ENCODE measurements around the gene COL4A5. TPM values are rescaled to one million over a fixed set of nuclear protein-coding genes. Genes with fewer than 3 reads are reported as not detected.
"Not testable (repeated sequence)": the region's sequence is repeated elsewhere in the genome, so short reads cannot be mapped to it uniquely, and the experiment has no call there.

Gene COL4A5
- total and polyA plus RNA-seq, 12 donors: 5.1 to 13.5 (median 10.8) TPM

DNA sequence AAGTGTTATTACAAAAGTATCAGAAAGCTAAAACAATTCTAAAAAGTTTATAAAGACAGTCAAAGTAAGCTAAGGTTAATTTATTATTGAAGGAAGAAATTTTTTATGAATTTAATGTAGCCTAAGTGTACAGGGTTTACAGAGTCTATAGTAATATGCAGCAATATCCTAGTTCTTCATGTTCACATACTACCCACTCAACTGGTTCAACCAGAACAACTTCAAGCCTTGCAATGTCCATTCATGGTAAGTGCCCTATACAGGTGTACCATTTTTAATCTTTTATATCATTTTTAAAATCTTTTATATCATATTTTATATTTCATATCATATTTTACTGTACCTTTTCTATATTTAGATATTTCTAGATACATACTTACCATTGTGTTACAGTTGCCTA, 34.3 kb downstream of the COL4A5 start:
- DNase-seq (no peak), ATAC-seq (no peak)
- Histone ChIP-seq H3K9me3 (peaks cover 0 to 20% (median 0%) of the 10 kb centered on the region in 11 donors), H3K36me3 (no peaks in the 10 kb centered on the region), H3K27ac (no peak overlapping the region), H3K27me3 (no peaks in the 10 kb centered on the region), H3K4me1 (no peaks in the 10 kb centered on the region), H3K4me3 (no peak overlapping the region)
- TF ChIP-seq, protein P1, sequence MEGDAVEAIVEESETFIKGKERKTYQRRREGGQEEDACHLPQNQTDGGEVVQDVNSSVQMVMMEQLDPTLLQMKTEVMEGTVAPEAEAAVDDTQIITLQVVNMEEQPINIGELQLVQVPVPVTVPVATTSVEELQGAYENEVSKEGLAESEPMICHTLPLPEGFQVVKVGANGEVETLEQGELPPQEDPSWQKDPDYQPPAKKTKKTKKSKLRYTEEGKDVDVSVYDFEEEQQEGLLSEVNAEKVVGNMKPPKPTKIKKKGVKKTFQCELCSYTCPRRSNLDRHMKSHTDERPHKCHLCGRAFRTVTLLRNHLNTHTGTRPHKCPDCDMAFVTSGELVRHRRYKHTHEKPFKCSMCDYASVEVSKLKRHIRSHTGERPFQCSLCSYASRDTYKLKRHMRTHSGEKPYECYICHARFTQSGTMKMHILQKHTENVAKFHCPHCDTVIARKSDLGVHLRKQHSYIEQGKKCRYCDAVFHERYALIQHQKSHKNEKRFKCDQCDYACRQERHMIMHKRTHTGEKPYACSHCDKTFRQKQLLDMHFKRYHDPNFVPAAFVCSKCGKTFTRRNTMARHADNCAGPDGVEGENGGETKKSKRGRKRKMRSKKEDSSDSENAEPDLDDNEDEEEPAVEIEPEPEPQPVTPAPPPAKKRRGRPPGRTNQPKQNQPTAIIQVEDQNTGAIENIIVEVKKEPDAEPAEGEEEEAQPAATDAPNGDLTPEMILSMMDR (IDR thresholded peaks at IDR 0.05): no peak
- intact Hi-C loops (cut with DNase I): no loop called here

DNA sequence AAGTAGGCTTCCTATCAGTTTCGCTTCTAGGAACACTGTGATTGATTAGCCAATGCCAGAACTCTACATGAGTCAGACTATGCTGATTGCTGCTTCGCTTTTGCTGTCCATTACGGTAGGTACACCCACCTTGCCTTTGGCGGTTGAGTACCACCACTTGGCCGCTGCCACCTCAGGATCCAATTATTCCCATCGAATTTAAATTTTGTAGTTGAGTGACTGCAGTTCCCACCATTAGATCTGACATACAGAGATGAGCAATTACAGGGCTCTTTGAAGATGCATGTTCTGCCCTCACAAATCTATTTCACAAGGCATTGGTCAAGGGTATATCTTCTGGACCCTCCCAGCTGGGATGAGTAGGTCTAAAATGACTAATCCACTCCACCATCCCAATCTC, 41.9 kb downstream of the COL4A5 start:
- H3K4me1 ChIP-seq; H3K27ac ChIP-seq; H3K4me3 ChIP-seq; H3K36me3 ChIP-seq; DNase-seq; ATAC-seq; intact Hi-C loops (cut with DNase I); H3K27me3 ChIP-seq: not testable (repeated sequence)
- peaks cover 0 to 13% (median 0%) of the 10 kb centered on the region in 11 donors for H3K9me3 ChIP-seq
- WGBS, 2 donors: 95 to 98% methylated on average over 6 of the region's 6 CpGs

DNA sequence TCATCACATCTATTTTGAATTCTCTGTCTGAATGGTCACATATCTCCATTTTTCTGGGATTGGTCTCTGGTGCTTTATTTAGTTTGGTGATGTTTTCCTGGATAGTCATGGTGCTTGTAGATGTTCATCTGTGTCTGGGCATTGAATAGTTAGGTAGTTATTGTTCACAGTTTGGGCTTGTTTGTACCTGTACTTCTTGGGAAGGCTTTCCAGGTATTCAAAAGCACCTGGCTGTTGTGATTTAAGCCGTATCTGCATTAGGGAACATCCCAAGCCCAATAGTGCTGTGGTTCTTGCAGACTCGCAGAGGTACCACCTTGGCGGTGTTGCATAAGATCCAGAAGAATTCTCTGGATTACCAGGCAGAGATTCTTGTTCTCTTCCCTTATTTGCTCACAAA, 44.6 kb downstream of the COL4A5 start:
- peaks cover 0 to 13% (median 0%) of the 10 kb centered on the region in 11 donors for H3K9me3 ChIP-seq
- no peak overlapping the region for H3K4me3 ChIP-seq
- H3K36me3 ChIP-seq: no peaks in the 10 kb centered on the region
- no peaks in the 10 kb centered on the region for H3K4me1 ChIP-seq
- no peaks in the 10 kb centered on the region for H3K27me3 ChIP-seq
- 94 to 98% methylated on average over 3 of the region's 3 CpGs for WGBS, 2 donors
- TF ChIP-seq, protein P1 (IDR thresholded peaks at IDR 0.05): no peak
- DNase-seq (no peak), ATAC-seq (no peak)
- no peak overlapping the region for H3K27ac ChIP-seq
- intact Hi-C loops (cut with DNase I): no loop called here

DNA sequence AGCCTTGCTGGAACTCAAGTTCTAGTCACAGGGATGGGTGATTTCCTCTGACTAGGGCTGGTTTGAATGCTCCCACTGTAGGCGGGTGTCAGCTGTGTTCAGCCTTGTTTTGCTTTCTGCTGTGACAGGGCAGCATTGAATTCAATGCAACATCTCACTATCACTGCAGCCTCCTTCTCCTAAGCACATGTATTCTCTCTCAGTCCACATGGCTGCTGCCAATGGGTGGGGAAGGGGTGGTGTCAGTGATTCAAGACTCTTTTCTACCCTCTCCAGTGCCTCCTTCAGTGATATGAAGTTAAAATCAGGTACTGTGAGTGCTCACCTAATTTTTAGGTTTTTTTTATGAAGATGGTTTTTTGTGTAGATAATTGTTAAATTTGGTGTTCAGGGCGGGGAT, 46.3 kb downstream of the COL4A5 start:
- TF ChIP-seq, protein P1 (IDR thresholded peaks at IDR 0.05): no peak
- ATAC-seq (no peak), DNase-seq (no peak)
- H3K27ac ChIP-seq: no peak overlapping the region
- H3K4me1 ChIP-seq: no peaks in the 10 kb centered on the region
- intact Hi-C loops (cut with DNase I): no loop called here
- H3K4me3 ChIP-seq: no peak overlapping the region
- no peaks in the 10 kb centered on the region for H3K36me3 ChIP-seq
- 92 to 97% methylated on average over 2 of the region's 2 CpGs for WGBS, 2 donors
- H3K9me3 ChIP-seq: peaks cover 0 to 13% (median 0%) of the 10 kb centered on the region in 11 donors
- H3K27me3 ChIP-seq: peaks cover 0 to 3% (median 0%) of the 10 kb centered on the region in 7 donors

DNA sequence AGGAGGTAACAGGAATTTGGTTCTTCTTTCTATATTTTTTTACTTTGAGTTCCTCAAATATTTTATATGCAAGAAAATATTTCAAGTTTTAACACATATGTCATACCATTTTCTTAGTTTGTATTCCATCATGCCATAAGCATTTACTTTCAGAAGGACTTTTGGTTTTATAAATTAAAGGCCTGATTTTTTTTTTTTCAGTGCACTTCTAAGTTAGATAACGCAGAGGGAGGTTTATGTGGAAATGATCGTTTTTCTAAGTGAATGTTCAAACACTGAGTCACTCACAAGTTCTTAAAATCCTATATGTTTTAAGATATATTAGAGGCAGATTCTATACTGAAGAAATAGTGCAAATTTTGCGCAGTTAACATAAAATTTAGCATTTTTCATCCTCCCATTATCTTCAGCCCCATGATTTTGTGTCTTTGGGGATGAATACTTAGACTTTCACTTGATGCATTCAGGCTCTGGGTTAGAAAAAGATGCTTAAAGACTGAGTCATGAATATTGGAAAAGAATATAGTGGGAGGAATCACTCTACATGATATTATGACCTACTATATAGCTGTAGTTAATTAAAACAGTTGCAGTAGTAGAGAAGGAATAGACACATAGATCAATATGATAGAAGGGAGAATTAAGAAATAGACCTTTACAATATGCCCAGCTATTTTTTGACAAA, 54.9 kb downstream of the COL4A5 start:
- no peak overlapping the region for H3K4me3 ChIP-seq
- H3K9me3 ChIP-seq: no peaks in the 10 kb centered on the region
- no peaks in the 10 kb centered on the region for H3K4me1 ChIP-seq
- no peaks in the 10 kb centered on the region for H3K36me3 ChIP-seq
- WGBS, 2 donors: 82 to 85% methylated on average over 3 of the region's 3 CpGs
- no peak overlapping the region for H3K27ac ChIP-seq
- ATAC-seq (no peak), DNase-seq (no peak)
- H3K27me3 ChIP-seq: peaks cover 0 to 28% (median 0%) of the 10 kb centered on the region in 7 donors
- TF ChIP-seq, protein P1 (IDR thresholded peaks at IDR 0.05): no peak
- intact Hi-C loops (cut with DNase I): no loop called here

Data from heart right ventricle (tissue), 16 donors.